H9 (cell line): ENCODE results near the gene PRR12. TPM values are rescaled to one million over a fixed set of nuclear protein-coding genes. Genes with fewer than 3 reads are reported as not detected.

Experiments
- DNase-seq: peaks from one replicate; pipeline ENCODE4 v3.0.0-alpha.2; 2017
- H2AFZ ChIP-seq: one replicate; pipeline ENCODE4 v1.6.1; 2013; ENCODE audit warnings: mild to moderate bottlenecking, low read length, control low read depth, moderate library complexity
- H2AK5ac ChIP-seq: 2 replicates; pipeline ENCODE4 v1.6.1; 2013; ENCODE audit warnings: low read length, control low read depth, mixed read lengths; ENCODE audit not compliant: insufficient read length
- H2BK120ac ChIP-seq: one replicate; pipeline ENCODE4 v1.6.1; 2013; ENCODE audit warnings: low read depth, mild to moderate bottlenecking, low read length, control low read depth, inconsistent platforms; ENCODE audit not compliant: poor library complexity, severe bottlenecking
- H2BK12ac ChIP-seq: 2 replicates; pipeline ENCODE4 v1.6.1; 2013; ENCODE audit warnings: low read length, control low read depth, mixed read lengths, low read depth; ENCODE audit not compliant: insufficient read length
- H2BK15ac ChIP-seq: 2 replicates; pipeline ENCODE4 v1.6.1; 2013; ENCODE audit warnings: low read depth, low read length, control low read depth
- H2BK20ac ChIP-seq: one replicate; pipeline ENCODE4 v1.6.1; 2013; ENCODE audit warnings: low read depth, mild to moderate bottlenecking, low read length, control low read depth, inconsistent platforms; ENCODE audit not compliant: poor library complexity, severe bottlenecking
- H2BK5ac ChIP-seq: 2 replicates; pipeline ENCODE4 v1.6.1; 2013; ENCODE audit warnings: low read length, control low read depth, mixed read lengths; ENCODE audit not compliant: insufficient read length
- H3K14ac ChIP-seq: 2 replicates; pipeline ENCODE4 v1.6.1; 2013; ENCODE audit warnings: low read length, control low read depth; ENCODE audit not compliant: insufficient read depth
- H3K18ac ChIP-seq: 2 replicates; pipeline ENCODE4 v1.6.1; 2013; ENCODE audit warnings: low read depth, mild to moderate bottlenecking, mixed read lengths, low read length, control low read depth; ENCODE audit not compliant: insufficient read length
- H3K23ac ChIP-seq: 2 replicates; pipeline ENCODE4 v1.6.1; 2013; ENCODE audit warnings: low read length, control low read depth, mixed read lengths, low read depth; ENCODE audit not compliant: insufficient read length
- H3K23me2 ChIP-seq: 2 replicates; pipeline ENCODE4 v1.6.1; 2013; ENCODE audit warnings: low read depth, mild to moderate bottlenecking, mixed read lengths, low read length, control low read depth; ENCODE audit not compliant: insufficient read length, poor library complexity, severe bottlenecking
- H3K27ac ChIP-seq: 2 replicates; pipeline ENCODE4 v1.5.1; 2013; ENCODE audit warnings: low read length, control low read depth, mixed read lengths, low read depth; ENCODE audit not compliant: insufficient read length
- H3K27me3 ChIP-seq: 2 replicates; pipeline ENCODE4 v1.6.1; 2013; ENCODE audit warnings: low read length, control low read depth, inconsistent platforms; ENCODE audit not compliant: insufficient read depth
- H3K4ac ChIP-seq: 2 replicates; pipeline ENCODE4 v1.6.1; 2013; ENCODE audit warnings: low read depth, mild to moderate bottlenecking, control low read depth, inconsistent platforms, low read length, moderate library complexity
- H3K4me1 ChIP-seq: 2 replicates; pipeline ENCODE4 v1.6.1; 2013; ENCODE audit warnings: low read length, control low read depth, inconsistent platforms; ENCODE audit not compliant: insufficient read depth
- H3K4me2 ChIP-seq: 2 replicates; pipeline ENCODE4 v1.6.1; 2013; ENCODE audit warnings: low read length, control low read depth, mixed read lengths; ENCODE audit not compliant: insufficient read length, insufficient read depth
- H3K56ac ChIP-seq: 2 replicates; pipeline ENCODE4 v1.6.1; 2013; ENCODE audit warnings: low read depth, mild to moderate bottlenecking, mixed read lengths, low read length, control low read depth; ENCODE audit not compliant: insufficient read length
- H3K79me1 ChIP-seq: 2 replicates; pipeline ENCODE4 v1.6.1; 2013; ENCODE audit warnings: low read depth, mild to moderate bottlenecking, moderate library complexity, low read length, control low read depth, inconsistent platforms; ENCODE audit not compliant: insufficient read depth, poor library complexity, severe bottlenecking
- H3K79me2 ChIP-seq: 2 replicates; pipeline ENCODE4 v1.6.1; 2013; ENCODE audit warnings: low read length, control low read depth, inconsistent platforms; ENCODE audit not compliant: insufficient read depth
- H3K9ac ChIP-seq: 2 replicates; pipeline ENCODE4 v1.6.1; 2013; ENCODE audit warnings: low read length, control low read depth, mixed read lengths; ENCODE audit not compliant: insufficient read length; ENCODE audit errors: extremely low read depth
- H3K9me3 ChIP-seq: one replicate; pipeline ENCODE4 v1.6.1; 2013; ENCODE audit warnings: low read depth, low read length, inconsistent platforms; ENCODE audit not compliant: control insufficient read depth
- H3T11ph ChIP-seq: one replicate; pipeline ENCODE4 v1.6.1; 2013; ENCODE audit warnings: mild to moderate bottlenecking, low read length, control low read depth, inconsistent platforms
- H4K20me1 ChIP-seq: one replicate; pipeline ENCODE4 v1.6.1; 2013; ENCODE audit not compliant: control insufficient read depth, insufficient read length, insufficient read depth
- H4K5ac ChIP-seq: 2 replicates; pipeline ENCODE4 v1.6.1; 2013; ENCODE audit warnings: low read depth, mild to moderate bottlenecking, mixed read lengths, low read length, control low read depth; ENCODE audit not compliant: insufficient read length
- H4K8ac ChIP-seq: replicated peaks from 2 replicates; pipeline ENCODE4 v1.6.1; 2013; ENCODE audit warnings: low read length, control low read depth, mixed read lengths, low read depth; ENCODE audit not compliant: insufficient read length
- H4K91ac ChIP-seq: 2 replicates; pipeline ENCODE4 v1.6.1; 2013; ENCODE audit warnings: low read depth, mild to moderate bottlenecking, moderate library complexity, mixed read lengths, low read length, control low read depth; ENCODE audit not compliant: insufficient read length
- H3K27ac Mint-ChIP-seq, 3 experiments: 2 replicates in 2 of 3; 3 replicates in 1 of 3; pipeline ENCODE4 v1.8.0; 2020 to 2021; ENCODE audit warnings: mixed read lengths in 3 of 3, mild to moderate bottlenecking in 1 of 3, moderate library complexity in 1 of 3
- H3K27me3 Mint-ChIP-seq: 2 replicates; pipeline ENCODE4 v1.8.0; 2021; ENCODE audit warnings: low read depth, mild to moderate bottlenecking, moderate library complexity, mixed read lengths
- H3K36me3 Mint-ChIP-seq, 3 experiments: 2 replicates in 2 of 3; 3 replicates in 1 of 3; pipeline ENCODE4 v1.8.0; 2020 to 2021; ENCODE audit warnings: low read depth in 3 of 3, mixed read lengths in 3 of 3; ENCODE audit not compliant: insufficient read depth in 1 of 3
- H3K4me1 Mint-ChIP-seq, 2 experiments: 2 replicates each; pipeline ENCODE4 v1.8.0; 2020; ENCODE audit warnings: mixed read lengths in 2 of 2
- H3K4me3 Mint-ChIP-seq, 2 experiments: 2 replicates in 1 of 2; 3 replicates in 1 of 2; pipeline ENCODE4 v1.8.0; 2020 to 2021; ENCODE audit warnings: mild to moderate bottlenecking in 2 of 2, mixed read lengths in 2 of 2, moderate library complexity in 1 of 2
- H3K9me3 Mint-ChIP-seq, 2 experiments: 2 replicates in 1 of 2; 3 replicates in 1 of 2; pipeline ENCODE4 v1.8.0; 2020; ENCODE audit warnings: mild to moderate bottlenecking in 2 of 2, mixed read lengths in 2 of 2, moderate library complexity in 1 of 2
- WGBS: extraction: QIAGEN DNeasy Blood & Tissue Kit; methylation state at CpG from one replicate; pipeline ENCODE4 v1.1.7; 2013; ENCODE audit warnings: missing lambda C conversion rate, low lambda C conversion rate, mixed read lengths; ENCODE audit not compliant: insufficient read length; ENCODE audit errors: extremely low coverage; 5-methylcytosine and 5-hydroxymethylcytosine counted together
- total RNA-seq: library from RNA; stranded (reverse); gene quantifications from 2 replicates; pipeline ENCODE4 v1.2.1, GENCODE V29; 2021
- TF ChIP-seq, protein P1 (sequence below): fragments of 200-600 bp; sonication (generic); conservative IDR thresholded peaks from 3 replicates; pipeline ENCODE4 v1.8.0; 2021; ENCODE audit warnings: antibody characterized with exemption, mild to moderate bottlenecking

PRR12 gene
- total RNA-seq, 1 experiment from 2014 or later, result 65.9 TPM

DNA sequence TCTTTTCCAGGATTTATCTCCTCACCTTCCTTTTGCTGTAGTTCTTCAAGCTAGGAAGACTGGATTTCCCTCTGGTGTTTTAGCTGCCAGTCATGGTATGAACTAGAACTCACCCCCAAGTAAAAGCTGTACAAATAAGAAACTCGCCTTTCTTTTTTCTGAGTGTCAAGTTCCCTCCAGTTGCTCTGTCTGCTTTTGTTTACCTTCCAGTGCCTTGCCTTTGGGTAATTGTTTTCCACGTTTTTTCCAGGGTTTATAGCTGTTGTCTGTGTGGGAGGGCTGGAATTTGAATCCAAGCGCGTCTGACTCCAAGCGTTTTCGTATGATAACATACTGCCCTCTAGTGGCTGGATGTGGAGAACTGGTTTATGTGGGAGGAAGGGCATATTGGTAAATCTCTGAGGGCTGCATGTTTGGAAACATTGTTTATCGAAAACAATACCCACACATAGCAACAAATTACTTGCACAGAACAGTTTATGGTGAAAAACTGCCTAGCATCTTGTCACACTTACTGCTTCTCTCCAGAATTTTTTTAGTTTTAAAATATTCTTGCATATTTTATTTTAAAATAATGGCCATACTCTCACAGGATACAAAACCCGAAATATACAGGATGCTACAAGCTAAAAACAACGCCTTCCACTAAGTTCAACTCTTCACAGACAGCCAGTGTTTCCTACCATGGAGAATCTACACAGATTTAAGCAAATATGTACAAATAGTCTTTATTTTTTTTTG is 44.0 kb upstream of the PRR12 start:
- Histone ChIP-seq H2BK120ac (no peak overlapping the region), H3K14ac (no peak overlapping the region), H3K18ac (no peak overlapping the region), H4K8ac (no peak overlapping the region), H3K23ac (no peak overlapping the region), H3K27ac (no peak overlapping the region), H3K79me2 (no peaks in the 10 kb centered on the region), H3K4ac (no peak overlapping the region), H3K9ac (peak overlapping the region; percentile 13), H3K4me2 (peak overlapping the region; percentile 13), H2BK5ac (no peak overlapping the region), H3T11ph (no peak overlapping the region), H3K4me1 (no peaks in the 10 kb centered on the region), H4K20me1 (no peaks in the 10 kb centered on the region), H3K79me1 (no peaks in the 10 kb centered on the region), H2BK20ac (no peak overlapping the region), H2AFZ (peak overlapping the region; percentile 91), H3K56ac (no peak overlapping the region), H2BK12ac (peak overlapping the region; percentile 88), H3K27me3 (no peaks in the 10 kb centered on the region), H2BK15ac (no peak overlapping the region), H2AK5ac (no peak overlapping the region), H4K91ac (no peak overlapping the region), H3K23me2 (peaks cover 3% of the 10 kb centered on the region), H3K9me3 (no peaks in the 10 kb centered on the region), H4K5ac (no peak overlapping the region)
- Mint-ChIP-seq H3K4me3 (peak overlapping the region; percentile 6 to 51; a peak in 4 of 5 replicates), H3K4me1 (peaks cover 3 to 4% of the 10 kb centered on the region in 2 experiments), H3K27ac (peak overlapping the region; percentile 49 to 91 (median 71); a peak in 4 of 7 replicates), H3K27me3 (no peaks in the 10 kb centered on the region), H3K36me3 (peaks cover 1 to 4% (median 4%) of the 10 kb centered on the region in 3 experiments; a peak in 2 of 7 replicates), H3K9me3 (no peaks in the 10 kb centered on the region; a peak in 1 of 5 replicates)
- WGBS, result no CpG with 5 or more reads among the region's 9 CpGs
- TF ChIP-seq, protein P1, sequence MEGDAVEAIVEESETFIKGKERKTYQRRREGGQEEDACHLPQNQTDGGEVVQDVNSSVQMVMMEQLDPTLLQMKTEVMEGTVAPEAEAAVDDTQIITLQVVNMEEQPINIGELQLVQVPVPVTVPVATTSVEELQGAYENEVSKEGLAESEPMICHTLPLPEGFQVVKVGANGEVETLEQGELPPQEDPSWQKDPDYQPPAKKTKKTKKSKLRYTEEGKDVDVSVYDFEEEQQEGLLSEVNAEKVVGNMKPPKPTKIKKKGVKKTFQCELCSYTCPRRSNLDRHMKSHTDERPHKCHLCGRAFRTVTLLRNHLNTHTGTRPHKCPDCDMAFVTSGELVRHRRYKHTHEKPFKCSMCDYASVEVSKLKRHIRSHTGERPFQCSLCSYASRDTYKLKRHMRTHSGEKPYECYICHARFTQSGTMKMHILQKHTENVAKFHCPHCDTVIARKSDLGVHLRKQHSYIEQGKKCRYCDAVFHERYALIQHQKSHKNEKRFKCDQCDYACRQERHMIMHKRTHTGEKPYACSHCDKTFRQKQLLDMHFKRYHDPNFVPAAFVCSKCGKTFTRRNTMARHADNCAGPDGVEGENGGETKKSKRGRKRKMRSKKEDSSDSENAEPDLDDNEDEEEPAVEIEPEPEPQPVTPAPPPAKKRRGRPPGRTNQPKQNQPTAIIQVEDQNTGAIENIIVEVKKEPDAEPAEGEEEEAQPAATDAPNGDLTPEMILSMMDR, result peak; percentile 91
- peak; percentile 78 for DNase-seq
